Activated CD4-positive, alpha-beta T cell treated with anti-CD3 and anti-CD28 coated beads, Interleukin-2, amount 10 ng/mL, durations not matched to agents 7 days and 5 days (primary cell): ENCODE results near the gene CCNB2. TPM values are rescaled to one million over a fixed set of nuclear protein-coding genes. Genes with fewer than 3 reads are reported as not detected.
"Not testable (repeated sequence)": the region's sequence is repeated elsewhere in the genome, so short reads cannot be mapped to it uniquely, and the experiment has no call there.

ENCODE experiments used
- CTCF ChIA-PET: fragments of 350-600 bp; sonication (Branson Sonifier 250); formaldehyde crosslinking; loops from one replicate; lab custom pipeline; 2021; ENCODE audit warnings: antibody characterized with exemption; lab: Charles Lee
- POLR2A ChIA-PET: fragments of 350-600 bp; sonication (Branson Sonifier 250); formaldehyde crosslinking; loops from one replicate; lab custom pipeline; 2021; ENCODE audit warnings: antibody characterized with exemption; lab: Charles Lee
- DNase-seq: peaks from one replicate; pipeline ENCODE4 v3.0.0-alpha.2; 2020
- H3K27ac Mint-ChIP-seq: one replicate; pipeline ENCODE4 v1.8.0; 2021; ENCODE audit warnings: mild to moderate bottlenecking, moderate library complexity, mixed read lengths
- H3K27me3 Mint-ChIP-seq: one replicate; pipeline ENCODE4 v1.8.0; 2021; ENCODE audit warnings: mixed read lengths
- H3K36me3 Mint-ChIP-seq: one replicate; pipeline ENCODE4 v1.8.0; 2021; ENCODE audit warnings: low read depth, mixed read lengths
- H3K4me1 Mint-ChIP-seq: one replicate; pipeline ENCODE4 v1.8.0; 2021; ENCODE audit warnings: mixed read lengths
- H3K4me3 Mint-ChIP-seq: one replicate; pipeline ENCODE4 v1.8.0; 2021; ENCODE audit warnings: mild to moderate bottlenecking, moderate library complexity, mixed read lengths
- H3K9me3 Mint-ChIP-seq: one replicate; pipeline ENCODE4 v1.8.0; 2021; ENCODE audit warnings: mixed read lengths
- total RNA-seq, 2 experiments: library from RNA; stranded (reverse); gene quantifications; one replicate each; pipeline ENCODE4 v1.2.3, GENCODE V29; 2021

The CCNB2 gene
- total RNA-seq, 2 experiments from 2014 or later: 94.1 to 107 TPM

GRCh38 chr15:59138243-59138642 is 33.3 kb downstream of the CCNB2 start:
- H3K27ac Mint-ChIP-seq: peak overlapping the region; percentile 50
- no peak overlapping the region for H3K4me3 Mint-ChIP-seq
- ChIA-PET CTCF (interaction anchor here (0.7 to 1.4 kb wide), 5 partner anchors 10 to 379 kb away, joined by 3 to 6 read pairs (median 4); no protein-coding TSS in a partner anchor), POLR2A (no interaction called here)
- no peaks in the 10 kb centered on the region for H3K27me3 Mint-ChIP-seq
- H3K9me3 Mint-ChIP-seq: no peaks in the 10 kb centered on the region
- peaks cover 57% of the 10 kb centered on the region for H3K36me3 Mint-ChIP-seq
- DNase-seq: peak; percentile 59
- peaks cover 31% of the 10 kb centered on the region for H3K4me1 Mint-ChIP-seq

DNA sequence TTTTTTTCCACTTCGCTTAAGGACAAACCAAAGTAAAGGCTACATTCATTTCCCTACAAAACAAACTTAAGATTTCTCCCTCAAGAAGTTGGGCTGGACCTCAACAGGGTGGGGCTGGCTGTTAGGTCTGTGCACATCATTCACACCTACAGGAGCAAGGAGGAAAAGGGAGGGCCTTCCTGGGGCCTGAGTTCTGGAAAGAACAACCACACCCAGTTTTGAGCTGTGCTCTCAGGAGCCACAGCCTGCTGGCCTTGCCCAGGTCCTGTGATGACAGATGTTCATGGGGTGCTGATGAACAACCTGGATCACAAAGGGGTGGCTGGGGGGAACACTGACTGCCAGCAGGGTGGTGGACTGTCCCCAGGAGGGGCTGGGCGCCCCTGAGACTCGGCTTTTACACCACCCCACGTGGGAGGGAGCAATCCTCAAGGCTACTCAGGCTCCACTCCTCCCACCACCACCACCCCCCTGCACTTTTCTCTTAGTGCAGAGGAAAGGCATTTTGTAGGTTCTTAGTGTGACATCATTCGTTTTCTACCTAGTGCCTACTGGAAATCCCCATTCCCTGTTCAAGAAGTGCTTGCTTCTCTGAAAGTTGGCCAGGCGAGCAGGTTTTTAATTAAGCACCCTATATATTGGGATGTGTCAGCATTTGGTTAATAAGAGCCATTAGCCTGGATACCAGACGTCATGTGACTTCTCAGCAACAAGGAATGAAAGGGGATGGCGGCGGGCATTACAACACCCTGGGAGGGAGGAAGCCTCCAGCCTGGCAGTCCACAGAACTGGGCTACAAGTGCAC is 35.7 kb downstream of the CCNB2 start:
- Mint-ChIP-seq H3K9me3 (no peaks in the 10 kb centered on the region), H3K27ac (peak overlapping the region; percentile 44), H3K27me3 (no peaks in the 10 kb centered on the region), H3K36me3 (peaks cover 41% of the 10 kb centered on the region), H3K4me1 (peaks cover 31% of the 10 kb centered on the region), H3K4me3 (no peak overlapping the region)
- POLR2A ChIA-PET: no interaction called here
- no peak for DNase-seq
- CTCF ChIA-PET: interaction anchor here (0.6 kb wide), 1 partner anchor 335 kb away, joined by 3 read pairs; no protein-coding TSS in a partner anchor

DNA sequence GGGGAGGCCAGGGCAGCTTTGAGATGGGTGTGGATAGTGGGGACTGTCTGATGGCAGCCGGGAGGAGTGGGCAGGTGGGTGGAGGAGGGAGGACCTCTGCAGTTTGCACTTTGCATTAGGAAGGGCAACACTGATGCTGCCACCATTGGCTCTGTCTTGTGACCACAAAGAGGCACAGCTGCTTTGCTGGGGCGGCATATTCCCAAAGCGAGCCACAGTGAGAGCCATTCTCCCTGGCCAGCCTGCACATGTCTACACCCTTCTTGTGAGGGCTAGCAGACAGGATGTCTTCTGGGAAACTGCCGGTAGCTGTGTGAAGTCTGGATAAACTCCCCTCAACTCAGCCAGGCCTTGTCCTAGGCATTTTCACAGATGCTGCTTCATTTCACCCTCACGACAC is 38.3 kb downstream of the CCNB2 start:
- peaks cover 22% of the 10 kb centered on the region for H3K36me3 Mint-ChIP-seq
- no peaks in the 10 kb centered on the region for H3K27me3 Mint-ChIP-seq
- ChIA-PET POLR2A (no interaction called here), CTCF (interaction anchor here (0.6 kb wide), 1 partner anchor 181 kb away, joined by 3 read pairs; no protein-coding TSS in a partner anchor)
- DNase-seq: no peak
- no peak overlapping the region for H3K27ac Mint-ChIP-seq
- H3K4me1 Mint-ChIP-seq: peaks cover 10% of the 10 kb centered on the region
- H3K9me3 Mint-ChIP-seq: no peaks in the 10 kb centered on the region
- no peak overlapping the region for H3K4me3 Mint-ChIP-seq

- peaks cover 13% of the 10 kb centered on the region for H3K36me3 Mint-ChIP-seq
- CTCF ChIA-PET, POLR2A ChIA-PET: not testable (repeated sequence)
Observed at GRCh38 chr15:59144594-59144993, 39.6 kb downstream of the CCNB2 start.

DNA sequence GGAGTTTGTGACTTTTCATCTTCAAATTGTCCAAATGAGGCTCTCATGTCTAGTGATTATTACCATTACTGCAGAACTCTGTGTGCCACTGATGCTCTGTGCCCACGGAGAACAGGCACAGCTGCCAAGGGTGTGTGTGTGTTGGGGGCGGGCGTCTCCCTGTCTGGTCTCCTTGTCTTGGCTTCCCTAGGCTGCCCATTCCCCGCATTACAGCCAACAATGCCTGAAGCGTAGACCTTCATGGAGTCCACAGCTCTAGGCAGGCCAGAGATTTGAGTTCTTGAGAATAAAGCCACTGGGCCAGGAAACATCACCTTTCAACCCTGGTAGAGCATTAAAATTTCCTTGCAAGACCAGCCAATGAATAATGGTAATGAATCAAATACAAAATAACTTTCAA is 42.7 kb downstream of the CCNB2 start:
- no peaks in the 10 kb centered on the region for H3K4me1 Mint-ChIP-seq
- no peak for DNase-seq
- CTCF ChIA-PET: no interaction called here

More at GRCh38 chr15:59144594-59144993, 39.6 kb downstream of the CCNB2 start:
- H3K4me3 Mint-ChIP-seq, H3K9me3 Mint-ChIP-seq, H3K27ac Mint-ChIP-seq, DNase-seq, H3K27me3 Mint-ChIP-seq, H3K4me1 Mint-ChIP-seq: not testable (repeated sequence)

GRCh38 chr15:59148153-59148833 is 43.3 kb downstream of the CCNB2 start:
- no peak overlapping the region for H3K27ac Mint-ChIP-seq
- CTCF ChIA-PET: no interaction called here
- H3K4me1 Mint-ChIP-seq: no peaks in the 10 kb centered on the region

More for the DNA sequence above, 42.7 kb downstream of the CCNB2 start:
- Mint-ChIP-seq H3K36me3 (peaks cover 3% of the 10 kb centered on the region), H3K9me3 (no peaks in the 10 kb centered on the region), H3K4me3 (no peak overlapping the region), H3K27me3 (no peaks in the 10 kb centered on the region), H3K27ac (no peak overlapping the region)
- POLR2A ChIA-PET: no interaction called here

GRCh38 chr15:59150185-59150584 is 45.2 kb downstream of the CCNB2 start:
- Mint-ChIP-seq H3K27ac (no peak overlapping the region), H3K9me3 (no peaks in the 10 kb centered on the region), H3K27me3 (no peaks in the 10 kb centered on the region), H3K4me1 (no peaks in the 10 kb centered on the region), H3K36me3 (peaks cover 2% of the 10 kb centered on the region), H3K4me3 (no peak overlapping the region)
- no peak for DNase-seq
- POLR2A ChIA-PET: no interaction called here
- CTCF ChIA-PET: interaction anchor here (1.1 kb wide), 1 partner anchor 328 kb away, joined by 3 read pairs; no protein-coding TSS in a partner anchor

More at GRCh38 chr15:59148153-59148833, 43.3 kb downstream of the CCNB2 start:
- no peaks in the 10 kb centered on the region for H3K9me3 Mint-ChIP-seq
- H3K4me3 Mint-ChIP-seq: no peak overlapping the region
- POLR2A ChIA-PET: no interaction called here
- no peak for DNase-seq
- H3K27me3 Mint-ChIP-seq: no peaks in the 10 kb centered on the region
- peaks cover 3% of the 10 kb centered on the region for H3K36me3 Mint-ChIP-seq

GRCh38 chr15:59152694-59153450 is 47.9 kb downstream of the CCNB2 start:
- H3K9me3 Mint-ChIP-seq: no peaks in the 10 kb centered on the region
- POLR2A ChIA-PET: no interaction called here

DNA sequence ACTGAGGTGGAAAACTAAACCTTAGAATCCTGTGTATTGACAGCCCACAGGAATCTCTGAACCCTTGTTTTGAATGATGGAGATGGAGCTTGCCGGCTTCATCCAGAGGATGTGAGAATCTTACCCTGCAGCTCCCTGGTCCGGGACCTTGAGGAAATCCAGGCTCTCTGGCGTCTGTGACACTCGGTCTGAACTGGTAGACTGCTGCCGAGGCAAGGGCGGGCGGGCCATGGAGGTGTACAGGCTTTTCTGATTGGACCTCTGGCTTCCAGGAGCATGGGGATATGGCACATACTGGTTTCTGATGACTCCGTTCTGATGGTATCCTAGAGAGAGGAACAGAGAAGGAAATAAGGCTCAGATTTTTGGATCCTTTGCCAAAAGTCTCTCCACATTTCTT is 48.5 kb downstream of the CCNB2 start:
- Mint-ChIP-seq H3K4me3 (no peak overlapping the region), H3K36me3 (peaks cover 2% of the 10 kb centered on the region), H3K4me1 (no peaks in the 10 kb centered on the region), H3K27ac (no peak overlapping the region), H3K27me3 (no peaks in the 10 kb centered on the region), H3K9me3 (no peaks in the 10 kb centered on the region)
- POLR2A ChIA-PET: no interaction called here
- DNase-seq: no peak
- CTCF ChIA-PET: interaction anchor here (0.5 to 0.6 kb wide), 2 partner anchors 80 to 114 kb away, joined by 3 to 4 read pairs; no protein-coding TSS in a partner anchor

More at GRCh38 chr15:59152694-59153450, 47.9 kb downstream of the CCNB2 start:
- Mint-ChIP-seq H3K36me3 (peaks cover 2% of the 10 kb centered on the region), H3K4me3 (no peak overlapping the region), H3K27ac (no peak overlapping the region), H3K27me3 (no peaks in the 10 kb centered on the region), H3K4me1 (no peaks in the 10 kb centered on the region)
- DNase-seq: no peak
- CTCF ChIA-PET: interaction anchor here (0.5 to 1.1 kb wide), 4 partner anchors 9 to 113 kb away, joined by 3 to 4 read pairs (median 4); no protein-coding TSS in a partner anchor

DNA sequence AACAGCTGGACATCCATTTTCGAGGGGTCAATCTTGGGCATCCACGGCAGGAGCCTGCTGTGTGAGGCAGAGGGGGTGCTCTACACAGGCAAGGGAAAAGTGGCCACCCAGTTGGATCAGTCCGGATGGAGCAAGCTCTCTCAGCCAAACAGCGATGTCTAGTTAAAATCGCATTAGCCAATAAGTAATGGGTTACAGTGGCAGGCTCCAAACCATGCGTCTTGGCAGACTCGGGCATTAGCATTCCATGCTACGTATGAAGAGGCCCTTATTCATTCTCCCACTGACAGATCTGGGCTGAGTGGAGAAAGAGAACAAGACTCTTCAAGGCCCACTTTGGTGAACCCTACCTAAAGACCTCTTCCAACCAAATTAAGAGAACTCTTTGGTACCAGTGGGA is 49.3 kb downstream of the CCNB2 start:
- Mint-ChIP-seq H3K27ac (no peak overlapping the region), H3K9me3 (no peaks in the 10 kb centered on the region), H3K4me1 (no peaks in the 10 kb centered on the region), H3K4me3 (no peak overlapping the region), H3K36me3 (peaks cover 2% of the 10 kb centered on the region), H3K27me3 (no peaks in the 10 kb centered on the region)
- ChIA-PET CTCF (interaction anchor here (0.6 kb wide), 1 partner anchor 81 kb away, joined by 4 read pairs; no protein-coding TSS in a partner anchor), POLR2A (no interaction called here)
- no peak for DNase-seq

GRCh38 chr15:59155431-59155830 is 50.5 kb downstream of the CCNB2 start:
- CTCF ChIA-PET: no interaction called here
- H3K27me3 Mint-ChIP-seq: no peaks in the 10 kb centered on the region
- DNase-seq: no peak
- no peaks in the 10 kb centered on the region for H3K9me3 Mint-ChIP-seq
- H3K4me3 Mint-ChIP-seq: no peak overlapping the region
- H3K27ac Mint-ChIP-seq: no peak overlapping the region
- H3K4me1 Mint-ChIP-seq: no peaks in the 10 kb centered on the region
- POLR2A ChIA-PET: no interaction called here
- no peaks in the 10 kb centered on the region for H3K36me3 Mint-ChIP-seq

GRCh38 chr15:59157396-59157795 is 52.5 kb downstream of the CCNB2 start:
- Mint-ChIP-seq H3K27me3 (no peaks in the 10 kb centered on the region), H3K27ac (no peak overlapping the region), H3K9me3 (no peaks in the 10 kb centered on the region), H3K4me1 (no peaks in the 10 kb centered on the region), H3K4me3 (no peak overlapping the region), H3K36me3 (no peaks in the 10 kb centered on the region)
- CTCF ChIA-PET: interaction anchor here (0.6 to 1.5 kb wide), 3 partner anchors 8 to 256 kb away, joined by 3 read pairs; no protein-coding TSS in a partner anchor
- POLR2A ChIA-PET: no interaction called here
- DNase-seq: no peak
